H1 (cell line): ENCODE measurements around the gene NUTM2E. TPM values are rescaled to one million over a fixed set of nuclear protein-coding genes. Genes with fewer than 3 reads are reported as not detected.
"Not testable (repeated sequence)": the region's sequence is repeated elsewhere in the genome, so short reads cannot be mapped to it uniquely, and the experiment has no call there.

Experiments used
- CTCF ChIA-PET: fragments of 300-600 bp; sonication (Branson Sonifier 250); formaldehyde crosslinking; loops from one replicate; lab custom pipeline; 2021; ENCODE audit not compliant: partially characterized antibody; lab: Charles Lee
- POLR2A ChIA-PET: fragments of 300-600 bp; sonication (Branson Sonifier 250); formaldehyde crosslinking; loops from one replicate; lab custom pipeline; 2021; ENCODE audit warnings: inconsistent platforms; ENCODE audit not compliant: partially characterized antibody; lab: Charles Lee
- DNase-seq, 2 experiments: peaks; one replicate each; pipeline versions ENCODE4 v3.0.0 to v3.0.0-alpha.2; 2010 to 2022; ENCODE audit warnings: low spot score in 2 of 2, low read depth in 1 of 2, mixed read lengths in 1 of 2
- FAIRE-seq: peaks from 2 replicates; lab custom pipeline; 2011; peaks lifted over from hg19 to GRCh38; lab: Jason Lieb, UNC
- H2AFZ ChIP-seq: 2 replicates; pipeline ENCODE4 v1.8.1; 2012; ENCODE audit warnings: low read length, inconsistent platforms
- H2AK5ac ChIP-seq: 2 replicates; pipeline ENCODE4 v1.6.1; 2013; ENCODE audit warnings: low read depth, low read length
- H2BK120ac ChIP-seq: replicated peaks from 2 replicates; pipeline ENCODE3; 2013; ENCODE audit warnings: low read depth, low read length, inconsistent platforms
- H2BK12ac ChIP-seq: 2 replicates; pipeline ENCODE4 v1.6.1; 2013; ENCODE audit warnings: low read depth, low read length
- H2BK15ac ChIP-seq: 2 replicates; pipeline ENCODE4 v1.6.1; 2013; ENCODE audit warnings: low read length
- H2BK20ac ChIP-seq: 2 replicates; pipeline ENCODE4 v1.6.1; 2013; ENCODE audit warnings: low read length
- H2BK5ac ChIP-seq: 2 replicates; pipeline ENCODE4 v1.6.1; 2013; ENCODE audit warnings: low read depth, low read length
- H3K14ac ChIP-seq: 2 replicates; pipeline ENCODE4 v1.6.1; 2013; ENCODE audit warnings: inconsistent platforms; ENCODE audit not compliant: insufficient read length
- H3K18ac ChIP-seq: 2 replicates; pipeline ENCODE4 v1.6.1; 2013; ENCODE audit warnings: low read length; ENCODE audit errors: extremely low read depth
- H3K23ac ChIP-seq: 2 replicates; pipeline ENCODE4 v1.6.1; 2013; ENCODE audit warnings: inconsistent platforms; ENCODE audit not compliant: insufficient read length
- H3K23me2 ChIP-seq: 2 replicates; pipeline ENCODE4 v1.6.1; 2013; ENCODE audit warnings: low read depth, low read length
- H3K27ac ChIP-seq: 2 replicates; pipeline ENCODE4 v1.6.1; 2011; ENCODE audit warnings: low read depth, low read length, inconsistent platforms
- H3K27me3 ChIP-seq, 4 experiments: replicated peaks in 1 of 4; 1 replicate in 1 of 4; 2 replicates in 3 of 4; pipeline versions ENCODE4 v1.6.1 to v1.8.1; 2011 to 2013; ENCODE audit warnings: low read length in 3 of 4, mild to moderate bottlenecking in 3 of 4, inconsistent platforms in 2 of 4, mixed read lengths in 2 of 4, moderate library complexity in 1 of 4; ENCODE audit not compliant: control insufficient read depth in 3 of 4, insufficient read depth in 3 of 4; ENCODE audit errors: extremely low read depth in 1 of 4
- H3K36me3 ChIP-seq, 4 experiments: 2 replicates each; pipeline versions ENCODE4 v1.6.1 to v1.8.1; 2011 to 2013; ENCODE audit warnings: mild to moderate bottlenecking in 4 of 4, low read length in 3 of 4, moderate library complexity in 2 of 4, control low read depth in 1 of 4, inconsistent platforms in 1 of 4; ENCODE audit not compliant: insufficient read depth in 4 of 4, control insufficient read depth in 2 of 4
- H3K4ac ChIP-seq: replicated peaks from 2 replicates; pipeline ENCODE3; 2013; ENCODE audit warnings: low read length, low read depth, mixed read lengths, inconsistent platforms; ENCODE audit not compliant: insufficient read length
- H3K4me1 ChIP-seq, 4 experiments: replicated peaks in 1 of 4; 1 replicate in 1 of 4; 2 replicates in 3 of 4; pipeline versions ENCODE4 v1.6.1 to v1.8.1; 2011 to 2013; ENCODE audit warnings: low read length in 3 of 4, inconsistent platforms in 2 of 4, mixed read lengths in 1 of 4; ENCODE audit not compliant: insufficient read depth in 4 of 4, control insufficient read depth in 3 of 4
- H3K4me2 ChIP-seq, 2 experiments: 2 replicates each; pipeline versions ENCODE4 v1.6.1 to v1.8.1; 2011 to 2013; ENCODE audit warnings: low read depth in 2 of 2, low read length in 2 of 2, control low read depth in 1 of 2, inconsistent platforms in 1 of 2, mild to moderate bottlenecking in 1 of 2; ENCODE audit not compliant: insufficient read depth in 1 of 2
- H3K4me3 ChIP-seq, 4 experiments: fragments of 200-600, 300-600 bp in 1 of 4; sonication (generic), shearing (Covaris generic), sonication (Bioruptor Twin) in 1 of 4; 2 replicates each; pipeline versions ENCODE4 v1.5.1 to v1.8.1; 2011 to 2016; ENCODE audit warnings: low read length in 4 of 4, low read depth in 3 of 4, control low read depth in 2 of 4, inconsistent platforms in 2 of 4, mild to moderate bottlenecking in 2 of 4, mixed read lengths in 1 of 4, moderate library complexity in 1 of 4; ENCODE audit not compliant: insufficient read depth in 2 of 4; ENCODE audit errors: extremely low read depth in 1 of 4
- H3K56ac ChIP-seq: replicated peaks from 2 replicates; pipeline ENCODE3; 2013; ENCODE audit warnings: low read depth, mild to moderate bottlenecking, mixed read lengths, low read length, inconsistent platforms; ENCODE audit not compliant: insufficient read length
- H3K79me1 ChIP-seq: 2 replicates; pipeline ENCODE4 v1.6.1; 2013; ENCODE audit warnings: low read depth, low read length, control low read depth
- H3K79me2 ChIP-seq, 2 experiments: 2 replicates each; pipeline versions ENCODE4 v1.6.1 to v1.8.1; 2012 to 2013; ENCODE audit warnings: low read length in 2 of 2, mild to moderate bottlenecking in 2 of 2, inconsistent platforms in 1 of 2; ENCODE audit not compliant: insufficient read depth in 2 of 2, control insufficient read depth in 1 of 2
- H3K9ac ChIP-seq, 4 experiments: replicated peaks in 1 of 4; 1 replicate in 1 of 4; 2 replicates in 3 of 4; pipeline versions ENCODE4 v1.6.1 to v1.8.1; 2011 to 2013; ENCODE audit warnings: low read depth in 3 of 4, low read length in 3 of 4, control low read depth in 2 of 4, mild to moderate bottlenecking in 2 of 4, moderate library complexity in 2 of 4, inconsistent platforms in 1 of 4; ENCODE audit errors: extremely low read depth in 1 of 4
- H3K9me3 ChIP-seq, 2 experiments: 2 replicates each; pipeline versions ENCODE4 v1.6.1 to v1.8.1; 2012 to 2013; ENCODE audit warnings: mild to moderate bottlenecking in 2 of 2, moderate library complexity in 2 of 2, control low read depth in 1 of 2, inconsistent platforms in 1 of 2, low read depth in 1 of 2, low read length in 1 of 2, mixed read lengths in 1 of 2; ENCODE audit not compliant: insufficient read depth in 2 of 2
- H4K20me1 ChIP-seq, 2 experiments: replicated peaks in 1 of 2; 2 replicates each; pipeline versions ENCODE3 to v1.8.1; 2011 to 2013; ENCODE audit warnings: inconsistent platforms in 2 of 2, low read length in 2 of 2, mild to moderate bottlenecking in 1 of 2; ENCODE audit not compliant: insufficient read depth in 2 of 2, control insufficient read depth in 1 of 2
- H4K5ac ChIP-seq: 2 replicates; pipeline ENCODE4 v1.6.1; 2013; ENCODE audit warnings: low read length, low read depth, mixed read lengths, inconsistent platforms; ENCODE audit not compliant: insufficient read length
- H4K8ac ChIP-seq: 2 replicates; pipeline ENCODE4 v1.8.0; 2013; ENCODE audit warnings: mild to moderate bottlenecking, moderate library complexity, low read length, inconsistent platforms; ENCODE audit not compliant: insufficient read depth; ENCODE audit errors: extremely low read depth
- H4K91ac ChIP-seq: replicated peaks from 2 replicates; pipeline ENCODE3; 2013; ENCODE audit warnings: low read length, mixed read lengths, inconsistent platforms; ENCODE audit not compliant: insufficient read length
- PHF8 ChIP-seq: fragments of 200-600 bp; sonication (generic); conservative IDR thresholded peaks from 2 replicates; pipeline ENCODE4 v1.7.1; 2012; ENCODE audit warnings: low read depth, mild to moderate bottlenecking, inconsistent platforms, low read length, moderate library complexity
- WGBS, 2 experiments: shearing (Covaris generic) in 1 of 2; methylation state at CpG; one replicate each; pipeline versions ENCODE4 v1.1.6 to v1.1.7; 2013 to 2015; ENCODE audit warnings: low lambda C conversion rate in 2 of 2, mixed read lengths in 2 of 2, inconsistent platforms in 1 of 2, low coverage in 1 of 2, missing lambda C conversion rate in 1 of 2; ENCODE audit not compliant: insufficient replicate concordance in 2 of 2, insufficient coverage in 1 of 2, insufficient read length in 1 of 2; ENCODE audit errors: extremely low coverage in 1 of 2, missing lambda C conversion rate in 1 of 2; 5-methylcytosine and 5-hydroxymethylcytosine counted together
- polyA plus RNA-seq, 7 experiments: library from polyadenylated mRNA; depleted of rRNA in 3 of 7; stranded (reverse) in 5 of 7; unstranded in 2 of 7; fragments of >200 nt in 5 of 7; fragments of 200-250 nt in 2 of 7; gene quantifications; 1 replicate in 5 of 7; 2 replicates in 1 of 7; 4 replicates in 1 of 7; pipeline versions ENCODE4 v1.2.1 to v1.2.3, GENCODE V29; 2011 to 2013; ENCODE audit warnings: missing spikeins in 2 of 7, mixed read lengths in 2 of 7
- total RNA-seq: library from RNA; stranded (reverse); fragmentation: NEBNext Ultra II Directional; extraction: Animal tissue kit (Norgen Biotek cat#: 25700); gene quantifications from 2 replicates; pipeline ENCODE4 v1.2.1, GENCODE V29; 2021

Gene NUTM2E
- total and polyA plus RNA-seq, 2 of the 8 experiments (the other 6 are each of a cell fraction or from before 2014, with no cell fraction given): 0.02 to 0.28 TPM

- peak; percentile 19; the same call in 1 of the 2 replicates for TF ChIP-seq PHF8
- H3K79me2 ChIP-seq, H2BK15ac ChIP-seq, H3K4me2 ChIP-seq, CTCF ChIA-PET, H2AK5ac ChIP-seq, H4K5ac ChIP-seq, H3K56ac ChIP-seq, H3K18ac ChIP-seq, H2BK5ac ChIP-seq, H3K9me3 ChIP-seq, H3K14ac ChIP-seq, FAIRE-seq, H2BK12ac ChIP-seq, H3K36me3 ChIP-seq, H2BK120ac ChIP-seq, H3K27me3 ChIP-seq, H3K23ac ChIP-seq, H3K23me2 ChIP-seq, H3K27ac ChIP-seq, H2AFZ ChIP-seq, H2BK20ac ChIP-seq, H4K91ac ChIP-seq, H4K8ac ChIP-seq, H3K4me1 ChIP-seq, POLR2A ChIA-PET, H4K20me1 ChIP-seq, H3K4ac ChIP-seq, H3K79me1 ChIP-seq: not testable (repeated sequence)
- Histone ChIP-seq H3K4me3 (peak overlapping the region in 2 of 4 experiments; percentile 61 to 77; a peak in 5 of 8 replicates), H3K9ac (peak overlapping the region in 1 of 4 experiments; percentile 34; a peak in 1 of 7 replicates)
- WGBS, 2 experiments: no CpG with 5 or more reads among the region's 44 CpGs
- peak in 1 of 2 experiments; percentile 63 for DNase-seq
Observed at GRCh38 chr10:79826131-79826495, 426 bp upstream of the NUTM2E start.

DNA sequence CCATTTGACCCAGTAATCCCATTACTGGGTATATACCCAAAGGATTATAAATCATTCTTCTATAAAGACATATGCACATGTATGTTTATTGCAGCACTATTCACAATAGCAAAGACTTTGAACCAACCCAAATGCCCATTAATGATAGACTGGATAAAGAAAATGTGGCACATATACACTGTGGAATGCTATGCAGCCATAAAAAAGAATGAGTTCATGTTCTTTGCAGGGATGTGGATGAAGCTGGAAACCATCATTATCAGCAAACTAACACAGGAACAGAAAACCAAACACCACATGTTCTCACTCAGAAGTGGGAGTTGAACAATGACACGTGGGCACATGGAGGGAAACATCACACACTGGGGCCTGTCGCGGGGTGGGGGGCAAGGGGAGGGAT lies 7.3 kb downstream of the NUTM2E start:
- FAIRE-seq, H2BK120ac ChIP-seq, H3K18ac ChIP-seq, H3K79me2 ChIP-seq, H3K9ac ChIP-seq, H2BK15ac ChIP-seq, H2BK12ac ChIP-seq, H3K36me3 ChIP-seq, H3K27ac ChIP-seq, H2BK5ac ChIP-seq, H3K23me2 ChIP-seq, H3K23ac ChIP-seq, H4K20me1 ChIP-seq, H4K8ac ChIP-seq, H3K9me3 ChIP-seq, H2AFZ ChIP-seq, H4K91ac ChIP-seq, H3K4me2 ChIP-seq, H3K4ac ChIP-seq, H3K79me1 ChIP-seq, DNase-seq, CTCF ChIA-PET, H3K4me1 ChIP-seq, H2AK5ac ChIP-seq, H3K14ac ChIP-seq, H2BK20ac ChIP-seq, H3K27me3 ChIP-seq, H3K4me3 ChIP-seq, POLR2A ChIA-PET, H4K5ac ChIP-seq, H3K56ac ChIP-seq: not testable (repeated sequence)
- WGBS, 2 experiments: 85% methylated on average over 3 of the region's 3 CpGs; no CpG with 5 or more reads in 1 of the 2 experiments
